Measurements from ENCODE around the gene ROR2.

GRCh38 chr9:91785447-91785842 lies 164.6 kb downstream of the ROR2 start:
- TF ChIP-seq POLR2A (IDR thresholded peaks at IDR 0.05; ENCODE audit: low read length) (no peak), GATA1 (IDR thresholded peaks at IDR 0.05; ENCODE audit: low read depth, low read length) (no peak)
